ENCODE results near the gene CDK5RAP1. TPM values are rescaled to one million over a fixed set of nuclear protein-coding genes. Genes with fewer than 3 reads are reported as not detected.

Gene CDK5RAP1
- 15.4 and 16.4 TPM in 2 replicates for total RNA-seq

GRCh38 chr20:33401184-33401920 lies at the start of gene CDK5RAP1:
TSS of gene CDK5RAP1 (minus strand) at chr20:33401519. CDS start at chr20:33397064, 4,455 bp downstream.

GRCh38 chr20:33443512-33444239 lies 42.4 kb upstream of the CDK5RAP1 start, which contains the start of gene SNTA1:
TSS of gene SNTA1 (minus strand) at chr20:33443763. CDS start at chr20:33443620, 143 bp downstream.

Other genes starting within 250 kb of the CDK5RAP1 start
- gene BPIFA2, start 233.4 kb downstream of the CDK5RAP1 start, total RNA-seq, result not detected in 2 replicates
- gene BPIFA3, start 184.2 kb downstream of the CDK5RAP1 start, total RNA-seq, result not detected in 2 replicates
- gene BPIFA1, start 165.5 kb downstream of the CDK5RAP1 start, total RNA-seq, result not detected in 2 replicates
- gene BPIFB1, start 118.3 kb downstream of the CDK5RAP1 start, total RNA-seq, result 0.07 TPM in 1 of 2 replicates, not detected in the other
- gene SNTA1, start 42.2 kb upstream of the CDK5RAP1 start, total RNA-seq, result 27.1 and 31.1 TPM in 2 replicates
- gene CBFA2T2, start 88.6 kb upstream of the CDK5RAP1 start, total RNA-seq, result 7.4 and 8.2 TPM in 2 replicates